T-helper 2 cell treated with Interferon-gamma antibody and Interleukin-4, amounts not matched to agents 100 ng/mL and 5 ng/mL, for 36 hours (primary cell): Measurements from ENCODE around the gene MYO18A. TPM values are rescaled to one million over a fixed set of nuclear protein-coding genes. Genes with fewer than 3 reads are reported as not detected.
"Not testable (repeated sequence)": the region's sequence is repeated elsewhere in the genome, so short reads cannot be mapped to it uniquely, and the experiment has no call there.

ENCODE experiments used
- intact Hi-C: fragments of 100-400 bp; cut with micrococcal nuclease; formaldehyde crosslinking; loops from one replicate; pipeline ENCODE4 v1.15.1; 2023
- total RNA-seq: library from RNA; stranded (reverse); gene quantifications from 2 replicates; pipeline ENCODE4 v1.2.3, GENCODE V29; 2022

The MYO18A gene, protein sequence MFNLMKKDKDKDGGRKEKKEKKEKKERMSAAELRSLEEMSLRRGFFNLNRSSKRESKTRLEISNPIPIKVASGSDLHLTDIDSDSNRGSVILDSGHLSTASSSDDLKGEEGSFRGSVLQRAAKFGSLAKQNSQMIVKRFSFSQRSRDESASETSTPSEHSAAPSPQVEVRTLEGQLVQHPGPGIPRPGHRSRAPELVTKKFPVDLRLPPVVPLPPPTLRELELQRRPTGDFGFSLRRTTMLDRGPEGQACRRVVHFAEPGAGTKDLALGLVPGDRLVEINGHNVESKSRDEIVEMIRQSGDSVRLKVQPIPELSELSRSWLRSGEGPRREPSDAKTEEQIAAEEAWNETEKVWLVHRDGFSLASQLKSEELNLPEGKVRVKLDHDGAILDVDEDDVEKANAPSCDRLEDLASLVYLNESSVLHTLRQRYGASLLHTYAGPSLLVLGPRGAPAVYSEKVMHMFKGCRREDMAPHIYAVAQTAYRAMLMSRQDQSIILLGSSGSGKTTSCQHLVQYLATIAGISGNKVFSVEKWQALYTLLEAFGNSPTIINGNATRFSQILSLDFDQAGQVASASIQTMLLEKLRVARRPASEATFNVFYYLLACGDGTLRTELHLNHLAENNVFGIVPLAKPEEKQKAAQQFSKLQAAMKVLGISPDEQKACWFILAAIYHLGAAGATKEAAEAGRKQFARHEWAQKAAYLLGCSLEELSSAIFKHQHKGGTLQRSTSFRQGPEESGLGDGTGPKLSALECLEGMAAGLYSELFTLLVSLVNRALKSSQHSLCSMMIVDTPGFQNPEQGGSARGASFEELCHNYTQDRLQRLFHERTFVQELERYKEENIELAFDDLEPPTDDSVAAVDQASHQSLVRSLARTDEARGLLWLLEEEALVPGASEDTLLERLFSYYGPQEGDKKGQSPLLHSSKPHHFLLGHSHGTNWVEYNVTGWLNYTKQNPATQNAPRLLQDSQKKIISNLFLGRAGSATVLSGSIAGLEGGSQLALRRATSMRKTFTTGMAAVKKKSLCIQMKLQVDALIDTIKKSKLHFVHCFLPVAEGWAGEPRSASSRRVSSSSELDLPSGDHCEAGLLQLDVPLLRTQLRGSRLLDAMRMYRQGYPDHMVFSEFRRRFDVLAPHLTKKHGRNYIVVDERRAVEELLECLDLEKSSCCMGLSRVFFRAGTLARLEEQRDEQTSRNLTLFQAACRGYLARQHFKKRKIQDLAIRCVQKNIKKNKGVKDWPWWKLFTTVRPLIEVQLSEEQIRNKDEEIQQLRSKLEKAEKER (N-terminal part only)
- 99.0 and 101 TPM in 2 replicates for total RNA-seq

- intact Hi-C loops: loop anchor here (1.0 to 2.0 kb wide), 2 partner anchors 32 to 63 kb away; no protein-coding TSS in a partner anchor
Measured at GRCh38 chr17:29180034-29180787, at the start of gene MYO18A. TSS of gene MYO18A (minus strand) at chr17:29180398. CDS start at chr17:29166940, 13,458 bp downstream.

- intact Hi-C loops: no loop called here
Measured at GRCh38 chr17:29225396-29225795, 45.2 kb upstream of the MYO18A start.

GRCh38 chr17:29221338-29221737 is 41.1 kb upstream of the MYO18A start:
- intact Hi-C loops: not testable (repeated sequence)

GRCh38 chr17:29219378-29220047 is 39.3 kb upstream of the MYO18A start:
- intact Hi-C loops: loop anchor here (1.0 kb wide), 2 partner anchors 70 to 74 kb away; no protein-coding TSS in a partner anchor

- intact Hi-C loops: no loop called here
Measured at GRCh38 chr17:29216856-29217255, 36.7 kb upstream of the MYO18A start.

GRCh38 chr17:29216181-29216580 is 36.0 kb upstream of the MYO18A start:
- intact Hi-C loops: no loop called here

GRCh38 chr17:29215717-29216116 is 35.5 kb upstream of the MYO18A start:
- intact Hi-C loops: no loop called here

GRCh38 chr17:29215174-29215573 is 35.0 kb upstream of the MYO18A start:
- intact Hi-C loops: no loop called here

- intact Hi-C loops: no loop called here
Measured at GRCh38 chr17:29214215-29215146, 34.3 kb upstream of the MYO18A start.

DNA sequence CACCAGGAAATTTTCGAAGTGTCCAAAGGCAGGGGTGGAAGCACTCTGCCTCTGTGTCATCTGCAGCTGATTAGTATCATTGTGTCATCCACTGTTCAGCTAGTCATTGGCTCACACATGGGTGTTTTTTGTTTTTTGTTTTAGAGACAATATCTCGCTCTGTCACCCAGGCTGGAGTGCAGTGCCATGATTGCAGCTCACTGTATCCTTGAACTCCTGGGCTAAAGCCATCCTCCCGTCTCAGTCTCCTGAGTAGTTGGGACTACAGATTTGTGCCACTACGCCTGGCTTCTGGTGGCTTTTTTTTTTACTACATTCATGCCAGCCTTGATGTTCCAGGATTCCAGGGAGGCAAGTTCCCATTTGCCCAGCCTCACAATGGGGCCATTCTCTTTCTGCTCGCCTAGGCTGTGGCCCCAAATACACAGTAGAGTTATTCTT is 32.5 kb upstream of the MYO18A start:
- intact Hi-C loops: no loop called here

GRCh38 chr17:29212094-29212631 is 32.0 kb upstream of the MYO18A start:
- intact Hi-C loops: no loop called here

DNA sequence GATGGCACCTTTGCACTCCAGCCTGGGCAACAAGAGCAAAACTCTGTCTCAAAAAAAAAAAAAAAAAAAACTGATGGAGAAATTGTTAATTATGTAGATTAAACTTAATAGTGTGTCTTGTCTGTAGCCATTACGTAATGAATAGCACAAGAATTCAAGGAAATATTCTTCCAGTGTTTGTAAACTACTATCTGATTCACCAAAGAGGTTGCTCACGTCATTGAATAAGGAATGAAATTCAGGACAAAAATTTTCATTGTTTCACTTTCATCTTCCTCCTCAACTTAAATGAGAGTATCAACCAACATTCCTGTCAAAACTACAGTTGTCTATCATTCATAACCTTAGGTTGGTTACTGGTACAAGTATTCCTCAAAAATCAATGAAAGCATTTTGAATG is 30.7 kb upstream of the MYO18A start:
- intact Hi-C loops: no loop called here

- intact Hi-C loops: no loop called here
Measured at GRCh38 chr17:29209073-29209472, 28.9 kb upstream of the MYO18A start.

- intact Hi-C loops: no loop called here
Measured at GRCh38 chr17:29207975-29208374, 27.8 kb upstream of the MYO18A start.

DNA sequence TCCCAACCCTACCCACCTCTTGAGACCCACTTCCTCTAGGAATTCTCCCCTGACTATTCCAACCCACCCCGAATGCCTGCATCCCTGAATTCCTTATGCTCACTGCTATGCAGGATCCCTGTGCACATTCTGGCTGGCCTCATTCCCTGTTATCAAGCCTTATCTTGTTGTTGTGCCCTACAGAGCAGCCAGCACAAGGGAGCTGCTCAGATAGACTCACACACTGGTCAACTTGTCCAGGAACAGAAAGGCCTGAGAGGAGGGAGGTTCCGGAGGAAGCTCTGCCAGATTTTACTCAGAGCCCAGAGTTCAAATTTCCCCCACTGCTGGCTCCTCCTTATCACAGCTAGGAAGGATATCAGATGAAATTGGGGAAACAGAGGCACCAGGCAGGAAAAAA is 24.8 kb upstream of the MYO18A start:
- intact Hi-C loops: no loop called here

- intact Hi-C loops: not testable (repeated sequence)
Measured at GRCh38 chr17:29204068-29204804, 24.0 kb upstream of the MYO18A start.

DNA sequence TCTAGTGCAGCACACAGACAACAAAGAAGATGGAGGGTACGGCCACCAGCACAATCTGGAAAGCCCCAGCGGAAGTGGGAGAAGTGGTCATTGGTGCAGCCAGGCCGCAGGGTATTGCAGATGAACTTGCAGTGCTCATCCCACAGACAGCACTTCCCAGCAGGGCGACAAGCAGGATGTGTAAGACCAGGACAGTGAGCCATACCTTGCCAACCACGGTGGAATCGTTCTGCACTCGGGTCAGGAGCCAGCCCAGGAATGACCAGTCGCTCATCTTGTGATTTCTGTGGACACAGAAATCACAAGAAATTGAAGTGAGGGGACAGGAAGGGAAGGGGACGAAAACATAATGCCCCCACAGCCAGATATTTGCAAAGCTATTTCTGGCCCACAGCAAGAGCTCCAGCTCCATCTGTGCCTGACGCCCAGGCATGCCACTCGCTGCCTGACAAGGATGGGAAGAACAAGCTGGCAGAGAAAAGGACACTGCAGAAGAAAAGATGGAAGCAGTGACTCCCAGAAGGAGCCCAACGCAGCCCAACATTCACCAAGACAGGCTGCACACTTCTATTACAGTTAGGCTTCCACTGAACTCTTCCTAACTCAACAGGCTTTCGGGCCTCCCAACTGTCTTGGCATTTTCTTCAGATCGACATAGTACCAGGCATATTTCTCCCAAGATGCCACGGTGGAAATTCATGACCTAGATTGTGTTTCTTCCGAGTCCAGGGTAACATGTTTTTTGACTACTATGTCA is 17.5 kb upstream of the MYO18A start:
- intact Hi-C loops: no loop called here
